ENCODE data around the gene CNGA3. TPM values are rescaled to one million over a fixed set of nuclear protein-coding genes. Genes with fewer than 3 reads are reported as not detected.
A peak's percentile ranks its signal among the peaks of the same experiment; 100 is the strongest.
"Not testable (repeated sequence)": the region's sequence is repeated elsewhere in the genome, so short reads cannot be mapped to it uniquely, and the experiment has no call there.

CNGA3 gene
- total and polyA plus RNA-seq, 9 donors, result 0.35 to 1.5 (median 0.56) TPM

- Histone ChIP-seq H3K9me3 (replicated peaks; ENCODE audit: control insufficient read depth, low read depth, low read length) (no peaks in the 10 kb centered on the region), H3K4me3 (ENCODE audit: low read length) (no peak overlapping the region), H3K27me3 (ENCODE audit: control insufficient read depth, insufficient read depth, low read length) (peaks cover 2% of the 10 kb centered on the region), H3K27ac (ENCODE audit: low read length) (no peak overlapping the region), H3K4me1 (ENCODE audit: control insufficient read depth, insufficient read depth, low read length) (no peaks in the 10 kb centered on the region), H3K36me3 (ENCODE audit: control insufficient read depth, insufficient read depth, low read length) (no peaks in the 10 kb centered on the region)
- WGBS (ENCODE audit: insufficient coverage), result 67% methylated on average over 1 of the region's 3 CpGs
- DNase-seq, result no peak
Measured at GRCh38 chr2:98394595-98395153, 48.4 kb downstream of the CNGA3 start.

- 100% methylated on average over 3 of the region's 6 CpGs for WGBS (ENCODE audit: insufficient coverage)
- H3K9me3 ChIP-seq (replicated peaks; ENCODE audit: control insufficient read depth, low read depth, low read length), result no peaks in the 10 kb centered on the region
- no peaks in the 10 kb centered on the region for H3K36me3 ChIP-seq (ENCODE audit: control insufficient read depth, insufficient read depth, low read length)
- H3K4me3 ChIP-seq (ENCODE audit: low read length), result no peak overlapping the region
- DNase-seq, result no peak
- H3K27me3 ChIP-seq (ENCODE audit: control insufficient read depth, insufficient read depth, low read length), result peaks cover 2% of the 10 kb centered on the region
- H3K4me1 ChIP-seq (ENCODE audit: control insufficient read depth, insufficient read depth, low read length), result no peaks in the 10 kb centered on the region
- no peak overlapping the region for H3K27ac ChIP-seq (ENCODE audit: low read length)
Measured at GRCh38 chr2:98395977-98396376, 49.7 kb downstream of the CNGA3 start.

- WGBS (ENCODE audit: insufficient coverage), result 93% methylated on average over 23 of the region's 23 CpGs
Measured at GRCh38 chr2:98396745-98397355, 50.6 kb downstream of the CNGA3 start.

GRCh38 chr2:98399140-98399539, 52.9 kb downstream of the CNGA3 start:
- Histone ChIP-seq H3K4me1 (ENCODE audit: control insufficient read depth, insufficient read depth, low read length) (no peaks in the 10 kb centered on the region), H3K27ac (ENCODE audit: low read length) (no peak overlapping the region), H3K27me3 (ENCODE audit: control insufficient read depth, insufficient read depth, low read length) (peaks cover 2% of the 10 kb centered on the region), H3K4me3 (ENCODE audit: low read length) (no peak overlapping the region), H3K36me3 (ENCODE audit: control insufficient read depth, insufficient read depth, low read length) (no peaks in the 10 kb centered on the region), H3K9me3 (replicated peaks; ENCODE audit: control insufficient read depth, low read depth, low read length) (no peaks in the 10 kb centered on the region)
- WGBS (ENCODE audit: insufficient coverage), result no CpG with 5 or more reads among the region's 4 CpGs
- no peak for DNase-seq

More at GRCh38 chr2:98396745-98397355, 50.6 kb downstream of the CNGA3 start:
- no peaks in the 10 kb centered on the region for H3K36me3 ChIP-seq (ENCODE audit: control insufficient read depth, insufficient read depth, low read length)
- H3K27ac ChIP-seq (ENCODE audit: low read length), result no peak overlapping the region
- no peak overlapping the region for H3K4me3 ChIP-seq (ENCODE audit: low read length)
- no peaks in the 10 kb centered on the region for H3K4me1 ChIP-seq (ENCODE audit: control insufficient read depth, insufficient read depth, low read length)
- peaks cover 2% of the 10 kb centered on the region for H3K27me3 ChIP-seq (ENCODE audit: control insufficient read depth, insufficient read depth, low read length)
- DNase-seq, result no peak
- H3K9me3 ChIP-seq (replicated peaks; ENCODE audit: control insufficient read depth, low read depth, low read length), result no peaks in the 10 kb centered on the region

- DNase-seq, result no peak
- Histone ChIP-seq H3K4me1 (ENCODE audit: control insufficient read depth, insufficient read depth, low read length) (no peaks in the 10 kb centered on the region), H3K27me3 (ENCODE audit: control insufficient read depth, insufficient read depth, low read length) (no peaks in the 10 kb centered on the region), H3K4me3 (ENCODE audit: low read length) (no peak overlapping the region), H3K27ac (ENCODE audit: low read length) (no peak overlapping the region), H3K36me3 (ENCODE audit: control insufficient read depth, insufficient read depth, low read length) (no peaks in the 10 kb centered on the region), H3K9me3 (replicated peaks; ENCODE audit: control insufficient read depth, low read depth, low read length) (no peaks in the 10 kb centered on the region)
Measured at GRCh38 chr2:98403878-98404277, 57.6 kb downstream of the CNGA3 start.

- Histone ChIP-seq H3K36me3 (ENCODE audit: control insufficient read depth, insufficient read depth, low read length) (no peaks in the 10 kb centered on the region), H3K4me1 (ENCODE audit: control insufficient read depth, insufficient read depth, low read length) (no peaks in the 10 kb centered on the region), H3K4me3 (ENCODE audit: low read length) (no peak overlapping the region), H3K27me3 (ENCODE audit: control insufficient read depth, insufficient read depth, low read length) (no peaks in the 10 kb centered on the region), H3K27ac (ENCODE audit: low read length) (no peak overlapping the region), H3K9me3 (replicated peaks; ENCODE audit: control insufficient read depth, low read depth, low read length) (no peaks in the 10 kb centered on the region)
- WGBS (ENCODE audit: insufficient coverage), result 76% methylated on average over 2 of the region's 2 CpGs
- no peak for DNase-seq
Measured at GRCh38 chr2:98404556-98405250, 58.4 kb downstream of the CNGA3 start.

GRCh38 chr2:98405301-98405700, 59.0 kb downstream of the CNGA3 start:
- WGBS (ENCODE audit: insufficient coverage), result 75% methylated on average over 2 of the region's 2 CpGs

GRCh38 chr2:98408155-98408554, 61.9 kb downstream of the CNGA3 start:
- no peaks in the 10 kb centered on the region for H3K4me1 ChIP-seq (ENCODE audit: control insufficient read depth, insufficient read depth, low read length)
- WGBS (ENCODE audit: insufficient coverage), result no CpG with 5 or more reads among the region's 5 CpGs
- no peak for DNase-seq
- H3K36me3 ChIP-seq (ENCODE audit: control insufficient read depth, insufficient read depth, low read length), result no peaks in the 10 kb centered on the region
- no peak overlapping the region for H3K27ac ChIP-seq (ENCODE audit: low read length)
- no peaks in the 10 kb centered on the region for H3K27me3 ChIP-seq (ENCODE audit: control insufficient read depth, insufficient read depth, low read length)
- no peaks in the 10 kb centered on the region for H3K9me3 ChIP-seq (replicated peaks; ENCODE audit: control insufficient read depth, low read depth, low read length)
- H3K4me3 ChIP-seq (ENCODE audit: low read length), result no peak overlapping the region

More at GRCh38 chr2:98405301-98405700, 59.0 kb downstream of the CNGA3 start:
- DNase-seq, result no peak
- Histone ChIP-seq H3K36me3 (ENCODE audit: control insufficient read depth, insufficient read depth, low read length) (no peaks in the 10 kb centered on the region), H3K27ac (ENCODE audit: low read length) (no peak overlapping the region), H3K4me1 (ENCODE audit: control insufficient read depth, insufficient read depth, low read length) (no peaks in the 10 kb centered on the region), H3K9me3 (replicated peaks; ENCODE audit: control insufficient read depth, low read depth, low read length) (no peaks in the 10 kb centered on the region), H3K27me3 (ENCODE audit: control insufficient read depth, insufficient read depth, low read length) (no peaks in the 10 kb centered on the region), H3K4me3 (ENCODE audit: low read length) (no peak overlapping the region)

GRCh38 chr2:98412751-98413458, 66.6 kb downstream of the CNGA3 start:
- Histone ChIP-seq H3K4me1 (ENCODE audit: control insufficient read depth, insufficient read depth, low read length) (no peaks in the 10 kb centered on the region), H3K9me3 (replicated peaks; ENCODE audit: control insufficient read depth, low read depth, low read length) (peaks cover 5% of the 10 kb centered on the region), H3K4me3 (ENCODE audit: low read length) (no peak overlapping the region), H3K27me3 (ENCODE audit: control insufficient read depth, insufficient read depth, low read length) (no peaks in the 10 kb centered on the region), H3K36me3 (ENCODE audit: control insufficient read depth, insufficient read depth, low read length) (no peaks in the 10 kb centered on the region), H3K27ac (ENCODE audit: low read length) (no peak overlapping the region)
- no CpG with 5 or more reads among the region's 5 CpGs for WGBS (ENCODE audit: insufficient coverage)
- peak; percentile 65 for DNase-seq

- H3K4me3 ChIP-seq (ENCODE audit: low read length); H3K27me3 ChIP-seq (ENCODE audit: control insufficient read depth, insufficient read depth, low read length); H3K36me3 ChIP-seq (ENCODE audit: control insufficient read depth, insufficient read depth, low read length); H3K4me1 ChIP-seq (ENCODE audit: control insufficient read depth, insufficient read depth, low read length); H3K9me3 ChIP-seq (replicated peaks; ENCODE audit: control insufficient read depth, low read depth, low read length); H3K27ac ChIP-seq (ENCODE audit: low read length); DNase-seq: not testable (repeated sequence)
- WGBS (ENCODE audit: insufficient coverage), result 96% methylated on average over 6 of the region's 7 CpGs
Measured at GRCh38 chr2:98414246-98414645, 68.0 kb downstream of the CNGA3 start.

Measured in muscle of leg (tissue), 11 donors.